ENCODE results near the gene ANKFN1.

ANKFN1 gene

GRCh38 chr17:56130631-56131030, 22.6 kb upstream of the ANKFN1 start:
- no peak for TF ChIP-seq CTCF (conservative IDR thresholded peaks at IDR 0.05; ENCODE audit: low read depth, low read length)
- DNase-seq (ENCODE audit: low read depth), result no peak
- H3K4me3 ChIP-seq (ENCODE audit: low read depth, low read length), result no peak overlapping the region

GRCh38 chr17:56131431-56131830, 21.8 kb upstream of the ANKFN1 start:
- no peak for TF ChIP-seq CTCF (conservative IDR thresholded peaks at IDR 0.05; ENCODE audit: low read depth, low read length)
- DNase-seq (ENCODE audit: low read depth), result no peak

DNA sequence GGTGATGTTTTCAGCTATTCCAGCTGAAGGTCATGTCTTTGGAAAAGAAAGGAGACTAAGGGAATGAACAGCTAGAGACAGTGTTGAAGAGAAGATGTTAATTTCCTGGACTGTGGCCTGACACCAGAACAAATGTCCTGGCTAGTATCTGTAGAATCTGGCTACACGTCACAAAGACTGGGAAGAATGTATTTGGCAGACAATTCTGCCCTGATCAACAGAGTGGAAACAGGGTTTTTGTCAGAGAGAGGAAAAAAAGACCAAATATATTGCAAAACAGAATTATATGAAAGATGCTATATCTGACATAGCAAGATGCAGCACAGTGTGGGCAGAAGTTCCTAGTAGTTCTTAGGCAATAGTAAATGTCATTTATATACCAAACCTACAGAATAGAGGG, 17.0 kb upstream of the ANKFN1 start:
- TF ChIP-seq CTCF (conservative IDR thresholded peaks at IDR 0.05; ENCODE audit: low read depth, low read length), result no peak
- DNase-seq (ENCODE audit: low read depth), result no peak

More at GRCh38 chr17:56131431-56131830, 21.8 kb upstream of the ANKFN1 start:
- no peak overlapping the region for H3K4me3 ChIP-seq (ENCODE audit: low read depth, low read length)

DNA sequence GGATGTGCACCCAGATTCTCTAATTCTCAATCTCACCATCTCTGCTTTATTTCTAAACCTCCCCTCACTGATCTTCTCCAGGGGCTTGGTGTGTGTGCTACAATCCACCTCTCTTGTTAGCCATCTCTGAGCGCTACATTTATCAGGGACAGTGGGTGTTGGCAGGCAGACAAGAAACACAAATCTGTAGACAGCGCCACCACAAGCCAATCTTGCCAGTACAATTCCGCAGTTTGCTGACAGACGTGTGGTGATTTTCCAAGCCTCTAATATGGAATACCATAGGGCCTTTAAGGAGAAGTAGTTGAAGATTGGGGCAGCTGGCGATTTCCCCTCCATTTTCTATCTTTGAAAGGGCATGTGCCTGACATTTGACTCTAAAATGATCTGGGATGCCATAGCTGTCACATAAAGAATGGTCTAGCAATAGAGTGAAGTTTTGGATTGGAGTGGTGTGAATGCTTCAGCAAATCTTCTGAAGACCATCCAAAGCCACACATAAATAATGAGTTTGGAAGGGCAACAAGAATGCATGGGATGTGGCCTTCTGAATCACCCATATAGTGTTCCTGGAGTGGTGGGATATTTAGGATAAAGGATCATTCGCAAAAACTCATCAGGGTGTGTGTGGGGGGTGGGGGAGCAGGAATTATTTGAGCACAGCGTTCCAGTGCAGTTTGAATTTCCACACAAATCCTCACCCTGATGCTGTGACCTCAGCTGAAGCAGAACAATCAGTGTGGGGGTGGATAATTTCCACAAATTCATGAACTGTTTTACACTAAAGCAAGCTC, 12.0 kb upstream of the ANKFN1 start:
- TF ChIP-seq CTCF (conservative IDR thresholded peaks at IDR 0.05; ENCODE audit: low read depth, low read length), result no peak
- H3K4me3 ChIP-seq (ENCODE audit: low read depth, low read length), result no peak overlapping the region
- DNase-seq (ENCODE audit: low read depth), result no peak

More for the DNA sequence above, 17.0 kb upstream of the ANKFN1 start:
- H3K4me3 ChIP-seq (ENCODE audit: low read depth, low read length), result no peak overlapping the region

- H3K4me3 ChIP-seq (ENCODE audit: low read depth, low read length), result no peak overlapping the region
- TF ChIP-seq CTCF (conservative IDR thresholded peaks at IDR 0.05; ENCODE audit: low read depth, low read length), result no peak
- DNase-seq (ENCODE audit: low read depth), result peak; percentile 67
Measured at GRCh38 chr17:56142325-56142724, 10.9 kb upstream of the ANKFN1 start.

GRCh38 chr17:56142781-56143180, 10.5 kb upstream of the ANKFN1 start:
- DNase-seq (ENCODE audit: low read depth), result no peak
- H3K4me3 ChIP-seq (ENCODE audit: low read depth, low read length), result no peak overlapping the region
- no peak for TF ChIP-seq CTCF (conservative IDR thresholded peaks at IDR 0.05; ENCODE audit: low read depth, low read length)

DNA sequence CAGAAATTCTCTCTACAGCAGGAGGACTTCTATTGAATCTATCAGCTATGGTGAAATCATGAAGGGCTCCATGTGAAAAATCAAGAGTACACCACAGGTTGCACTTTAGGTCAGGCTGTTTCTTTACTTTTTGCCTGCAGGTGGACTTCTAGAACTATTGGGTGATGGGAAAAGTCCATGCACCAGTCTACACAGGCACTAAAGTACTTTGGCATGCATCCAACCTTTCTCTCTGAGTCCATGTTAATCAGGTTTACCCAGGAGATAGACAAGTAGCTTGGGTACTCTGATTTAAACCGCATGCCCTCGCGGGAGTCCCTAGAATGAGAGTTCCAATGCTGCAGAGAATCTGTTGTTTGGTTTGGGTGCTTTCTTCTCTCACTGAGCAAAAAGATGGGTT, 9.1 kb upstream of the ANKFN1 start:
- no peak for TF ChIP-seq CTCF (conservative IDR thresholded peaks at IDR 0.05; ENCODE audit: low read depth, low read length)
- no peak overlapping the region for H3K4me3 ChIP-seq (ENCODE audit: low read depth, low read length)
- no peak for DNase-seq (ENCODE audit: low read depth)
